ENCODE data around the gene OR51F2. TPM values are rescaled to one million over a fixed set of nuclear protein-coding genes. Genes with fewer than 3 reads are reported as not detected.
"Not testable (repeated sequence)": the region's sequence is repeated elsewhere in the genome, so short reads cannot be mapped to it uniquely, and the experiment has no call there.

Gene OR51F2
- total and polyA plus RNA-seq, 2 donors (not counting 1 experiment from before 2014, with no cell fraction given) = not detected

DNA sequence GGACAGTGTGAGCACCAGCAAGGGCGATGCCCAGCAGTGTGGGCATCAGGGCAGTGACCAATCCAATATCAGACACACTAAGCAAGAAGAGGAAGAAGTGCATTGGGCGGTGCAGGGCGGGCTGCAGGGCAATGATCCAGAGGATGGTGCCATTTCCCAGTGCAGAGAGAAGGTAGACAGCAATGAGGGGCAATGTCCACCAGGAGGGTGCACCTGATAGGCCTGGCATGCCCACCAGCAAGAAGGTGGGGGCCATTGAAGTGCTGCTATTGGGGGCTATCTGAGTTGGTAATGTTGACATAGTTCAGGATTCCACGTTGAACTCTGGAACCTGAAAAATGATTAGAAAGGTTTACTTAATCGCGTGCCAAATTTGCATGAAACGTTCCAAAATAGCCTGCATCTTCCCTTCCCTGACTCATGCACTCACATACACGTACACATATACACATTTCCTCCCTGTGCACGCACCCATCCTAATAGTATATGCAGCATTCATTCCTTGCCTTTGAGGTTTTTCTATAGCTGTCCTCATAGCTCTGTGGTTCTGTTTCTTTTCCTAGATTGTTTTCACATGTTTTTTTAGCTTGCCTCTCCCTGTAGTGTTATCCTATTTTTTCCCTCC is 27.9 kb downstream of the OR51F2 start, which contains the start of gene OR51S1:
Gene OR51S1, minus strand, starts transcription at position 301 of the 625 bp plus-strand sequence. Its CDS starts 0 bp downstream, at position 301.
- no peak within 1 kb of the TSS for H2AFZ ChIP-seq (ENCODE audit: insufficient read depth, low read depth, low read length, poor library complexity, severe bottlenecking)
- Mint-ChIP-seq H3K4me3 (no peak within 1 kb of the TSS), H3K27ac (no peak within 1 kb of the TSS), H3K4me1 (no peaks in the 10 kb centered on the region), H3K27me3 (peaks cover 20% of the 10 kb centered on the region), H3K9me3 (ENCODE audit: insufficient read depth) (no peaks in the 10 kb centered on the region)
- H4K20me1 ChIP-seq (ENCODE audit: control insufficient read depth, insufficient read depth, low read length, poor library complexity, severe bottlenecking) = no peaks in the 10 kb centered on the region
- peaks cover 0 to 3% (median 0%) of the 10 kb centered on the region in 3 donors for H3K9me3 ChIP-seq (ENCODE audit: control extremely low read depth in 1 of 3, control insufficient read depth in 2 of 3, insufficient read depth in 1 of 3, low read length in 2 of 3)
- no peak within 1 kb of the TSS for H3K27ac ChIP-seq (ENCODE audit: low read length in 2 of 2)
- ATAC-seq (ENCODE audit: low read depth) (no peak), DNase-seq (no peak)
- H3K9ac ChIP-seq (ENCODE audit: low read length) = no peak within 1 kb of the TSS
- no peaks in the 10 kb centered on the region for H3K79me2 ChIP-seq (ENCODE audit: control insufficient read depth, insufficient read depth, low read length)
- H3K4me2 ChIP-seq (replicated peaks; ENCODE audit: low read depth, low read length, poor library complexity, severe bottlenecking) = no peak within 1 kb of the TSS
- no peaks in the 10 kb centered on the region for H3K4me1 ChIP-seq (ENCODE audit: control insufficient read depth in 2 of 2, insufficient read depth in 2 of 2, low read length in 2 of 2)
- no peak for TF ChIP-seq EZH2 (IDR thresholded peaks at IDR 0.05; ENCODE audit: borderline replicate concordance, insufficient read depth, low read depth, low read length, poor library complexity, severe bottlenecking)
- TF ChIP-seq, protein P1, sequence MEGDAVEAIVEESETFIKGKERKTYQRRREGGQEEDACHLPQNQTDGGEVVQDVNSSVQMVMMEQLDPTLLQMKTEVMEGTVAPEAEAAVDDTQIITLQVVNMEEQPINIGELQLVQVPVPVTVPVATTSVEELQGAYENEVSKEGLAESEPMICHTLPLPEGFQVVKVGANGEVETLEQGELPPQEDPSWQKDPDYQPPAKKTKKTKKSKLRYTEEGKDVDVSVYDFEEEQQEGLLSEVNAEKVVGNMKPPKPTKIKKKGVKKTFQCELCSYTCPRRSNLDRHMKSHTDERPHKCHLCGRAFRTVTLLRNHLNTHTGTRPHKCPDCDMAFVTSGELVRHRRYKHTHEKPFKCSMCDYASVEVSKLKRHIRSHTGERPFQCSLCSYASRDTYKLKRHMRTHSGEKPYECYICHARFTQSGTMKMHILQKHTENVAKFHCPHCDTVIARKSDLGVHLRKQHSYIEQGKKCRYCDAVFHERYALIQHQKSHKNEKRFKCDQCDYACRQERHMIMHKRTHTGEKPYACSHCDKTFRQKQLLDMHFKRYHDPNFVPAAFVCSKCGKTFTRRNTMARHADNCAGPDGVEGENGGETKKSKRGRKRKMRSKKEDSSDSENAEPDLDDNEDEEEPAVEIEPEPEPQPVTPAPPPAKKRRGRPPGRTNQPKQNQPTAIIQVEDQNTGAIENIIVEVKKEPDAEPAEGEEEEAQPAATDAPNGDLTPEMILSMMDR (IDR thresholded peaks at IDR 0.05) = no peak
- CTCF ChIA-PET = no interaction called here
- no peak within 1 kb of the TSS for H3K4me3 ChIP-seq (ENCODE audit: control extremely low read depth in 1 of 5, extremely low read depth in 1 of 5, insufficient read depth in 1 of 5, low read depth in 2 of 5, low read length in 4 of 5)
- H3K27me3 ChIP-seq (replicated peaks in 1 of 4; ENCODE audit: control extremely low read depth in 1 of 4, control insufficient read depth in 3 of 4, insufficient read depth in 4 of 4, low read length in 3 of 4) = no peaks in the 10 kb centered on the region
- intact Hi-C loops (cut with micrococcal nuclease) = no loop called here
- POLR2A ChIA-PET = no interaction called here
- 83% methylated on average over 5 of the region's 9 CpGs for WGBS (ENCODE audit: insufficient coverage)
- no peaks in the 10 kb centered on the region for H3K36me3 ChIP-seq (replicated peaks in 1 of 2; ENCODE audit: control extremely low read depth in 1 of 2, control insufficient read depth in 1 of 2, extremely low read depth in 1 of 2, insufficient read depth in 2 of 2, low read length in 1 of 2)

DNA sequence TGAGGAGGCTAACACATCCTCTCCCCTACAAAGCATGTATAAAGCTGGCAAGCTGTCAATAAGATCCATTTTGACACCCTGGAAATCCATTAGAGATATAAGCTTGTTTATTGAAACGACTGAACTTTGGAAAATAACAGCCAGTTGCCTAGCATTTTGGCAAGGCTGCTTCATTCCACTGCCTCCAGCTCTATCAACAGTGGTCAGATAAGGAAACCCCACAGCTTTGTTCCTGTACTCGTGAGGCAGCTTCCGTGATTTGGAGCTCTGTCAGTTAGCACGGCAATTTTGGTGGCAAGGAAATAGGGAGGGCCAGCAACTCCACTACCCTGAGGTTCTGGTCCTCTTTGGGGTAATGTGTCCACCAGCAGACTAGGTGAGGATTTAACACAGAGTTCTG is 29.9 kb downstream of the OR51F2 start:
- H3K79me2 ChIP-seq (ENCODE audit: control insufficient read depth, insufficient read depth, low read length) = no peaks in the 10 kb centered on the region
- no peaks in the 10 kb centered on the region for H4K20me1 ChIP-seq (ENCODE audit: control insufficient read depth, insufficient read depth, low read length, poor library complexity, severe bottlenecking)
- H3K4me3 Mint-ChIP-seq = no peak overlapping the region
- no peak overlapping the region for H2AFZ ChIP-seq (ENCODE audit: insufficient read depth, low read depth, low read length, poor library complexity, severe bottlenecking)
- H3K4me1 ChIP-seq (ENCODE audit: control insufficient read depth in 2 of 2, insufficient read depth in 2 of 2, low read length in 2 of 2) = no peaks in the 10 kb centered on the region
- no peak overlapping the region for H3K27ac Mint-ChIP-seq
- H3K4me2 ChIP-seq (replicated peaks; ENCODE audit: low read depth, low read length, poor library complexity, severe bottlenecking) = no peak overlapping the region
- TF ChIP-seq, protein P1 (IDR thresholded peaks at IDR 0.05) = no peak
- TF ChIP-seq EZH2 (IDR thresholded peaks at IDR 0.05; ENCODE audit: borderline replicate concordance, insufficient read depth, low read depth, low read length, poor library complexity, severe bottlenecking) = no peak
- H3K27ac ChIP-seq (ENCODE audit: low read length in 2 of 2) = no peak overlapping the region
- ATAC-seq (ENCODE audit: low read depth) = no peak
- 28% methylated on average over 3 of the region's 4 CpGs for WGBS (ENCODE audit: insufficient coverage)
- CTCF ChIA-PET = no interaction called here
- intact Hi-C loops (cut with micrococcal nuclease) = no loop called here
- DNase-seq = no peak
- no peaks in the 10 kb centered on the region for H3K27me3 ChIP-seq (replicated peaks in 1 of 4; ENCODE audit: control extremely low read depth in 1 of 4, control insufficient read depth in 3 of 4, insufficient read depth in 4 of 4, low read length in 3 of 4)
- no peaks in the 10 kb centered on the region for H3K4me1 Mint-ChIP-seq
- no peaks in the 10 kb centered on the region for H3K36me3 ChIP-seq (replicated peaks in 1 of 2; ENCODE audit: control extremely low read depth in 1 of 2, control insufficient read depth in 1 of 2, extremely low read depth in 1 of 2, insufficient read depth in 2 of 2, low read length in 1 of 2)
- H3K4me3 ChIP-seq (ENCODE audit: control extremely low read depth in 1 of 5, extremely low read depth in 1 of 5, insufficient read depth in 1 of 5, low read depth in 2 of 5, low read length in 4 of 5) = no peak overlapping the region
- H3K9me3 ChIP-seq (ENCODE audit: control extremely low read depth in 1 of 3, control insufficient read depth in 2 of 3, insufficient read depth in 1 of 3, low read length in 2 of 3) = peaks cover 0 to 3% (median 0%) of the 10 kb centered on the region in 3 donors
- POLR2A ChIA-PET = no interaction called here
- peaks cover 20% of the 10 kb centered on the region for H3K27me3 Mint-ChIP-seq
- H3K9me3 Mint-ChIP-seq (ENCODE audit: insufficient read depth) = no peaks in the 10 kb centered on the region
- H3K9ac ChIP-seq (ENCODE audit: low read length) = no peak overlapping the region

DNA sequence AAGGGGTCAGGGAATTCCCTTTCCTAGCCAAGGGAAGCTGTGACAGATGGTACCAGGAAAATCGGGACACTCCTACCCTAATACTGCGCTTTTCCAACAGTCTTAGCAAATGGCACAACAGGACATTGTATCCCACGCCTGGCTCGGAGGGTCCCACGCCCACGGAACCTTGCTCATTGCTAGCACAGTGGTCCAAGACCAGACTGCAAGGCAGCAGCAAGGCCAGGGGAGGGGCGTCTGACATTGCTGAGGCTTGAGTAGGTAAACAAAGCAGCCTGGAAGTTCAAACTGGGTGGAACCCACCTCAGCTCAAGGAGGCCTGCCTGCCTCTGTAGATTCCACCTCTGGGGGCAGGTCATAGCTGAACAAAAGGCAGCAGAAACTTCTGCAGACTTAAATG is 33.2 kb downstream of the OR51F2 start:
- intact Hi-C loops (cut with micrococcal nuclease) = not testable (repeated sequence)

More for the DNA sequence above, 33.2 kb downstream of the OR51F2 start:
- WGBS (ENCODE audit: insufficient coverage) = 87% methylated on average over 5 of the region's 7 CpGs
- H3K9ac ChIP-seq (ENCODE audit: low read length); H3K79me2 ChIP-seq (ENCODE audit: control insufficient read depth, insufficient read depth, low read length); H3K4me3 ChIP-seq (ENCODE audit: control extremely low read depth in 1 of 5, extremely low read depth in 1 of 5, insufficient read depth in 1 of 5, low read depth in 2 of 5, low read length in 4 of 5); H2AFZ ChIP-seq (ENCODE audit: insufficient read depth, low read depth, low read length, poor library complexity, severe bottlenecking); H3K4me2 ChIP-seq (replicated peaks; ENCODE audit: low read depth, low read length, poor library complexity, severe bottlenecking); POLR2A ChIA-PET; H3K4me3 Mint-ChIP-seq; DNase-seq; H3K27me3 ChIP-seq (replicated peaks in 1 of 4; ENCODE audit: control extremely low read depth in 1 of 4, control insufficient read depth in 3 of 4, insufficient read depth in 4 of 4, low read length in 3 of 4); H3K4me1 ChIP-seq (ENCODE audit: control insufficient read depth in 2 of 2, insufficient read depth in 2 of 2, low read length in 2 of 2); CTCF ChIA-PET; H4K20me1 ChIP-seq (ENCODE audit: control insufficient read depth, insufficient read depth, low read length, poor library complexity, severe bottlenecking); H3K9me3 Mint-ChIP-seq (ENCODE audit: insufficient read depth); H3K9me3 ChIP-seq (ENCODE audit: control extremely low read depth in 1 of 3, control insufficient read depth in 2 of 3, insufficient read depth in 1 of 3, low read length in 2 of 3); ATAC-seq (ENCODE audit: low read depth); H3K36me3 ChIP-seq (replicated peaks in 1 of 2; ENCODE audit: control extremely low read depth in 1 of 2, control insufficient read depth in 1 of 2, extremely low read depth in 1 of 2, insufficient read depth in 2 of 2, low read length in 1 of 2); H3K27ac Mint-ChIP-seq; H3K27ac ChIP-seq (ENCODE audit: low read length in 2 of 2); H3K4me1 Mint-ChIP-seq: not testable (repeated sequence)
- H3K27me3 Mint-ChIP-seq = peaks cover 11% of the 10 kb centered on the region

All from B cell (primary cell).